ENCODE results near the gene SMAD3. TPM values are rescaled to one million over a fixed set of nuclear protein-coding genes. Genes with fewer than 3 reads are reported as not detected.

SMAD3 gene
- total RNA-seq, 2 donors from 2014 or later: 47.9 to 78.5 TPM

DNA sequence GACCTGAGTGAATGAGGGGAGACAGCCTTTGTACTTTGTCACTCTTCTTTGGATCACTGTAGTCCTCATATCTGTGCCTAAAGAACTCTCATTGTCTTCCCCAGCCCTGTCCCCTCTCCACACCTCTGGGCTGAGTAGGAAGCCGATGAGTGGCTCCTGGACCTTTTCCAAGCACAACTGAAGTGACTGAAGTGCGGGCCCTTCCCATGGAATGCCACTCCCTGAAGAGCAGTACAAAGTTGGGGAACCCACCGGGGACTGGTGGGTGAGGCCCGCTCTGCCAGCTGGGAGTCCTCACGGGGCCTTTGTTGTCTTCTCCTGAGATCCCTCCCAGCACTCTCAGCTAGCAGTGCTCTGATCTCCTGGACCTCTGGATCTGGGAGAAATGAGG, 99.0 kb downstream of the SMAD3 start:
- H3K4me3 ChIP-seq: no peak overlapping the region
- H3K36me3 ChIP-seq: peaks cover 6% of the 10 kb centered on the region
- H3K27me3 ChIP-seq (replicated peaks; ENCODE audit: insufficient read depth): no peaks in the 10 kb centered on the region
- peak overlapping the region; percentile 59 to 89 for H3K27ac ChIP-seq
- DNase-seq (ENCODE audit: low spot score) (no peak), ATAC-seq (ENCODE audit: insufficient number of reproducible peaks, low FRiP score, low read depth) (no peak)
- peaks cover 33 to 55% of the 10 kb centered on the region in 2 donors for H3K4me1 ChIP-seq (ENCODE audit: control insufficient read depth in 1 of 2, low read depth in 2 of 2)
- TF ChIP-seq, protein P1, sequence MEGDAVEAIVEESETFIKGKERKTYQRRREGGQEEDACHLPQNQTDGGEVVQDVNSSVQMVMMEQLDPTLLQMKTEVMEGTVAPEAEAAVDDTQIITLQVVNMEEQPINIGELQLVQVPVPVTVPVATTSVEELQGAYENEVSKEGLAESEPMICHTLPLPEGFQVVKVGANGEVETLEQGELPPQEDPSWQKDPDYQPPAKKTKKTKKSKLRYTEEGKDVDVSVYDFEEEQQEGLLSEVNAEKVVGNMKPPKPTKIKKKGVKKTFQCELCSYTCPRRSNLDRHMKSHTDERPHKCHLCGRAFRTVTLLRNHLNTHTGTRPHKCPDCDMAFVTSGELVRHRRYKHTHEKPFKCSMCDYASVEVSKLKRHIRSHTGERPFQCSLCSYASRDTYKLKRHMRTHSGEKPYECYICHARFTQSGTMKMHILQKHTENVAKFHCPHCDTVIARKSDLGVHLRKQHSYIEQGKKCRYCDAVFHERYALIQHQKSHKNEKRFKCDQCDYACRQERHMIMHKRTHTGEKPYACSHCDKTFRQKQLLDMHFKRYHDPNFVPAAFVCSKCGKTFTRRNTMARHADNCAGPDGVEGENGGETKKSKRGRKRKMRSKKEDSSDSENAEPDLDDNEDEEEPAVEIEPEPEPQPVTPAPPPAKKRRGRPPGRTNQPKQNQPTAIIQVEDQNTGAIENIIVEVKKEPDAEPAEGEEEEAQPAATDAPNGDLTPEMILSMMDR (IDR thresholded peaks at IDR 0.05): no peak
- H3K9me3 ChIP-seq: no peaks in the 10 kb centered on the region

DNA sequence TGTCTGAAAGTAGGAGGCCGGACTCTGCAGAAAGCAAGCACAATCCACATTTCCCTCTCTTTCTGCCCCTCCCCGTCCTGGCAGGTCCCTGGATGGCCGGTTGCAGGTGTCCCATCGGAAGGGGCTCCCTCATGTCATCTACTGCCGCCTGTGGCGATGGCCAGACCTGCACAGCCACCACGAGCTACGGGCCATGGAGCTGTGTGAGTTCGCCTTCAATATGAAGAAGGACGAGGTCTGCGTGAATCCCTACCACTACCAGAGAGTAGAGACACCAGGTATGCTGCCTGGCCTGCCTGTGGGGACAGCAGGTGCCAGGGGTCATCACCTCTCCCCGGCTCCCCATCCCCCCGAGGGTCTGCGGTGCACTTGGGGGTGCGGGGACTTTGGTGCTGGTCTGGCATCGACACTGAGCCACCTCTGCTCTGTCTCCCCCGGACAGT, 99.4 kb downstream of the SMAD3 start:
- H3K9me3 ChIP-seq: no peaks in the 10 kb centered on the region
- DNase-seq (ENCODE audit: low spot score): no peak
- peak overlapping the region; percentile 59 to 89 for H3K27ac ChIP-seq
- no peaks in the 10 kb centered on the region for H3K27me3 ChIP-seq (replicated peaks; ENCODE audit: insufficient read depth)
- ATAC-seq (ENCODE audit: insufficient number of reproducible peaks, low FRiP score, low read depth): no peak
- TF ChIP-seq, protein P1 (IDR thresholded peaks at IDR 0.05): peak; percentile 42
- H3K4me3 ChIP-seq: peak overlapping the region; percentile 41
- peaks cover 33 to 55% of the 10 kb centered on the region in 2 donors for H3K4me1 ChIP-seq (ENCODE audit: control insufficient read depth in 1 of 2, low read depth in 2 of 2)
- H3K36me3 ChIP-seq: peaks cover 6% of the 10 kb centered on the region

DNA sequence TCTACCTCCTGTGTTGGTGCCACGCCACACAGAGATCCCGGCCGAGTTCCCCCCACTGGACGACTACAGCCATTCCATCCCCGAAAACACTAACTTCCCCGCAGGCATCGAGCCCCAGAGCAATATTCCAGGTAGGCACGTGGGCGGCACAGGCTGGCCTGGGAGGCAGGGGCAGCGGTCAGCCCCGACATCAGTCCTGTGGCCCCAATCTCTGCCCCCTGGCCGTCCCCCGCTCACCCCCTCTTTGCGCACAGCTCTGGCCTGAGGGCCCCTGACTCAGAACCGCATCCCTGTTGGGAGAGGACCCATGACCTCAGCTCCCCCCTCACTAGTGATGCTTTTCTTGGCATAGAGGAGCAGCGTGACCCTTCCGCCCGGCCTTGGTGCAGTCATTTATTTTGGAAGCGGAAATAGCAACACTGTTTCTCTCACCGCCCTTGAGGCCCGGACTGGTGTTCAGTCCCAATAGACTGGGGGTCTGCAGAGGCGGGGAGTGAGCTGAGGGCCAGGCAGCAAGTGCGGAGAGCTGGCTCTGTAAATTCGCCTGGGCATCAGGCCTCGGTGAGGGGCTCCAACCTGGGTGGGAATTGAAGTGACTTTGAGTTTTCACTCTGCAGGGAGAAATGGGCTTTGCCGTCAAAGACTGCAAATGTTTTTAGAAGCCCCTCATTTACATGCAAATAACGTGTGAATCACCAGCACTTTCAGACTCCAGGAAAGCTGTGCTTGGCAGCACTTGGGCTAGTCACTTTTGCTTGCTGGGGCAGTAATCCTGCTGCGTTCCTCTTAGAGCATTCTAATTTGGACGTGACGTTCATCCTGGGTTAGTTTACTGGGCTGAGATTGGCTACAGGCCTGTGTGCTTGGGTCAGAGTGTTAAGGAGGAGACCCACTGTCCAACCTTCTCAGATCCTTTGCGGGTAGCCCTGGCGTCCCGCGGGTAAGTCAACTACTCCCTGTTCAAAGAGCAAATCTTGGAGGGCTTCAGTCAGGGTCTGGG, 100.2 kb downstream of the SMAD3 start:
- Histone ChIP-seq H3K4me3 (peak overlapping the region; percentile 41), H3K36me3 (peaks cover 11% of the 10 kb centered on the region), H3K27ac (peak overlapping the region; percentile 59 to 89), H3K9me3 (no peaks in the 10 kb centered on the region), H3K4me1 (ENCODE audit: control insufficient read depth in 1 of 2, low read depth in 2 of 2) (peaks cover 33 to 55% of the 10 kb centered on the region in 2 donors), H3K27me3 (replicated peaks; ENCODE audit: insufficient read depth) (no peaks in the 10 kb centered on the region)
- TF ChIP-seq, protein P1 (IDR thresholded peaks at IDR 0.05): no peak
- DNase-seq (ENCODE audit: low spot score) (peak; percentile 62), ATAC-seq (ENCODE audit: insufficient number of reproducible peaks, low FRiP score, low read depth) (peak; percentile 68)

DNA sequence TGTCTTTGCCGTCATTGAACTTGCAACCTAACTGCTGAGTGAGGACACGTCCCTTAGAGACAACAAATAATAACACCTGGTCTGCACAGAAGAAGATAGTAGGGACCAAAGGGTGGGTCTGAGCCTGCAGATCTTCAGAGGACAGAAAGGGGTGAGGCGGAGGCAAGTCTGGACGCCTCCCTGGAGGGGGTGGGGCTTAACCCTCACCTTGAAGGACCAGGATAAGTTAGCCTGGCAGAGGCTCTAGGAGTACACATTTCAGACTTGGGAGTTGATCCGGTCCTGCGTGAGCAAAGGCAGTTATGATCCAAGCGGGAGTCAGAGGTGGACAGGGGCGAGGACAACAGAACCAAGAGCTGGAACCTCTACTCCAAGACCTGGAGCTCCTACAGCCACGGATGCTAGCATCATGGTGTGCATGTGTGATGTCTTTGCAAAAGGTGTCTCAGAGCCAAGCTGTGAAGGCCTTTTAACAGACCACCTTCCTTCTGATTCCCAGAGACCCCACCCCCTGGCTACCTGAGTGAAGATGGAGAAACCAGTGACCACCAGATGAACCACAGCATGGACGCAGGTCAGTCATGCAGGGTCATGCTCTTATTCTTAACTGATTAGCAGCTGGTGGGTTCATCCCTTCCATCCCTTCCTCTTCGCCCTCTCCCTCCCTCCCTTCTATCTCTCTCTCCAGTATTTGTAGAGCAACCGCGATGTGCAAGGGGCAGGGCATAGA, 101.0 kb downstream of the SMAD3 start:
- peaks cover 18% of the 10 kb centered on the region for H3K36me3 ChIP-seq
- H3K4me3 ChIP-seq: no peak overlapping the region
- H3K27me3 ChIP-seq (replicated peaks; ENCODE audit: insufficient read depth): no peaks in the 10 kb centered on the region
- H3K27ac ChIP-seq: peak overlapping the region; percentile 59 to 89
- H3K9me3 ChIP-seq: no peaks in the 10 kb centered on the region
- DNase-seq (ENCODE audit: low spot score) (no peak), ATAC-seq (ENCODE audit: insufficient number of reproducible peaks, low FRiP score, low read depth) (no peak)
- TF ChIP-seq, protein P1 (IDR thresholded peaks at IDR 0.05): no peak
- peaks cover 33 to 55% of the 10 kb centered on the region in 2 donors for H3K4me1 ChIP-seq (ENCODE audit: control insufficient read depth in 1 of 2, low read depth in 2 of 2)

DNA sequence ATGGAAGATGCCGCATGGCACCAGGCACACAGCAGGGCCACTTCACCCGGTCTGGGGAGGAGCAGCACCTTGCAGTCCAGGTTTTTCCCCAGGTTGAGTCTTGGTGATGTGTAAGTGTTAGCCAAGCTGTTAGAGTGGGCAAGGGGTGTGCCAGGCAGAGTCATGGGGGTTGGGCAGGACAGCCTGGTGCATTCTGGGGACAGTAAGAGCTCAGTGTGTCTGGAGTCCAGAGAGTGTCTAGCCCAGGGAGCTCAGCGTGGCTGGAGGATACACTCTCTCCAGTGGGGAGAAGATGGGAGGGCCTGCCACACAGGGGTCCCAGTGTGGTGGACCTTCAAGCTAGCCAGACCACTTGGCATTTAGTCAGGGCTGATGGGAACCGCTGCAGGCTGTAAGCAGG, 101.7 kb downstream of the SMAD3 start:
- H3K36me3 ChIP-seq: peaks cover 18% of the 10 kb centered on the region

More for the DNA sequence above, 101.7 kb downstream of the SMAD3 start:
- Histone ChIP-seq H3K9me3 (no peaks in the 10 kb centered on the region), H3K4me1 (ENCODE audit: control insufficient read depth in 1 of 2, low read depth in 2 of 2) (peaks cover 33 to 55% of the 10 kb centered on the region in 2 donors), H3K27me3 (replicated peaks; ENCODE audit: insufficient read depth) (no peaks in the 10 kb centered on the region), H3K27ac (peak overlapping the region; percentile 59 to 89), H3K4me3 (no peak overlapping the region)
- ATAC-seq (ENCODE audit: insufficient number of reproducible peaks, low FRiP score, low read depth) (no peak), DNase-seq (ENCODE audit: low spot score) (no peak)
- TF ChIP-seq, protein P1 (IDR thresholded peaks at IDR 0.05): no peak
